GM21360 (cell line): ENCODE results near the gene DNAAF5.
"Not testable (repeated sequence)": the region's sequence is repeated elsewhere in the genome, so short reads cannot be mapped to it uniquely, and the experiment has no call there.

Source experiments
- ATAC-seq: cut with Tn5 transposase; IDR thresholded peaks from one replicate; pipeline ENCODE4 v1.9.1; 2021; ENCODE audit warnings: mild to moderate bottlenecking, moderate library complexity; ENCODE audit not compliant: unreplicated experiment

Gene DNAAF5

GRCh38 chr7:745431-746154, 19.1 kb downstream of the DNAAF5 start:
- no peak for ATAC-seq

- ATAC-seq: no peak
Observed at GRCh38 chr7:746155-747061, 19.9 kb downstream of the DNAAF5 start.

GRCh38 chr7:747186-747585, 20.7 kb downstream of the DNAAF5 start:
- no peak for ATAC-seq

- ATAC-seq: no peak
Observed at GRCh38 chr7:748446-748845, 21.9 kb downstream of the DNAAF5 start.

GRCh38 chr7:749140-749551, 22.6 kb downstream of the DNAAF5 start:
- ATAC-seq: no peak

GRCh38 chr7:750111-750905, 23.8 kb downstream of the DNAAF5 start:
- no peak for ATAC-seq

GRCh38 chr7:751826-752225, 25.3 kb downstream of the DNAAF5 start:
- no peak for ATAC-seq

GRCh38 chr7:752256-752655, 25.8 kb downstream of the DNAAF5 start:
- ATAC-seq: not testable (repeated sequence)

GRCh38 chr7:753190-753589, 26.7 kb downstream of the DNAAF5 start:
- no peak for ATAC-seq

- ATAC-seq: no peak
Observed at GRCh38 chr7:754531-755412, 28.3 kb downstream of the DNAAF5 start.

GRCh38 chr7:755413-755805, 28.9 kb downstream of the DNAAF5 start:
- ATAC-seq: no peak

GRCh38 chr7:756231-756927, 29.9 kb downstream of the DNAAF5 start:
- ATAC-seq: no peak

- ATAC-seq: no peak
Observed at GRCh38 chr7:756928-757560, 30.5 kb downstream of the DNAAF5 start.

GRCh38 chr7:757741-758163, 31.3 kb downstream of the DNAAF5 start:
- no peak for ATAC-seq

- no peak for ATAC-seq
Observed at GRCh38 chr7:759569-759968, 33.1 kb downstream of the DNAAF5 start.

- ATAC-seq: no peak
Observed at GRCh38 chr7:760006-760405, 33.5 kb downstream of the DNAAF5 start.

- ATAC-seq: no peak
Observed at GRCh38 chr7:761101-761500, 34.6 kb downstream of the DNAAF5 start.

- ATAC-seq: no peak
Observed at GRCh38 chr7:761631-762030, 35.1 kb downstream of the DNAAF5 start.

GRCh38 chr7:762885-763284, 36.4 kb downstream of the DNAAF5 start:
- no peak for ATAC-seq
